B cell (primary cell): ENCODE measurements around the gene TAF10. TPM values are rescaled to one million over a fixed set of nuclear protein-coding genes. Genes with fewer than 3 reads are reported as not detected.

Experiments
- ATAC-seq: fragments of 200-7000 bp; cut with Tn5 transposase; one replicate; pipeline ENCODE4 v1.10.0; 2021; ENCODE audit warnings: low read depth, mild to moderate bottlenecking, moderate number of reproducible peaks, moderate library complexity
- CTCF ChIA-PET: fragments of 350-600 bp; sonication (Branson Sonifier 250); formaldehyde crosslinking; loops from one replicate; lab custom pipeline; 2021; ENCODE audit warnings: antibody characterized with exemption, inconsistent platforms; lab: Charles Lee
- POLR2A ChIA-PET: fragments of 350-600 bp; sonication (Branson Sonifier 250); formaldehyde crosslinking; loops from one replicate; lab custom pipeline; 2021; ENCODE audit warnings: antibody characterized with exemption; lab: Charles Lee
- DNase-seq: peaks from one replicate; pipeline ENCODE4 v3.0.0; 2013
- H2AFZ ChIP-seq: 2 replicates; pipeline ENCODE4 v1.6.1; 2012; ENCODE audit warnings: mild to moderate bottlenecking, low read depth, low read length; ENCODE audit not compliant: insufficient read depth, poor library complexity, severe bottlenecking
- H3K27ac ChIP-seq, 2 donors: 1 replicate in 1 of 2; 2 replicates in 1 of 2; pipeline ENCODE4 v1.5.1; 2012 to 2013; ENCODE audit warnings: low read length in 2 of 2, mild to moderate bottlenecking in 2 of 2, moderate library complexity in 1 of 2
- H3K27me3 ChIP-seq, 4 experiments: fragments of 200-600 bp in 1 of 4; sonication (generic) in 1 of 4; replicated peaks in 1 of 4; 1 replicate in 2 of 4; 2 replicates in 2 of 4; pipeline versions ENCODE4 v1.6.1 to v1.7.0; 2013 to 2016; ENCODE audit warnings: low read length in 3 of 4, mild to moderate bottlenecking in 2 of 4, mixed read lengths in 1 of 4, moderate library complexity in 1 of 4; ENCODE audit not compliant: insufficient read depth in 4 of 4, control insufficient read depth in 3 of 4; ENCODE audit errors: control extremely low read depth in 1 of 4
- H3K36me3 ChIP-seq, 2 experiments: replicated peaks in 1 of 2; 1 replicate in 1 of 2; 2 replicates in 1 of 2; pipeline versions ENCODE4 v1.6.1 to v1.7.1; 2013; ENCODE audit warnings: low read length in 1 of 2; ENCODE audit not compliant: insufficient read depth in 2 of 2, control insufficient read depth in 1 of 2; ENCODE audit errors: control extremely low read depth in 1 of 2, extremely low read depth in 1 of 2
- H3K4me1 ChIP-seq, 2 donors: fragments of 200-600 bp in 1 of 2; sonication (generic) in 1 of 2; 1 replicate in 1 of 2; 2 replicates in 1 of 2; pipeline versions ENCODE4 v1.5.1 to v1.6.1; 2013 to 2017; ENCODE audit warnings: low read length in 2 of 2; ENCODE audit not compliant: control insufficient read depth in 2 of 2, insufficient read depth in 2 of 2
- H3K4me2 ChIP-seq: replicated peaks from 2 replicates; pipeline ENCODE3; 2012; ENCODE audit warnings: mild to moderate bottlenecking, low read depth, low read length; ENCODE audit not compliant: poor library complexity, severe bottlenecking
- H3K4me3 ChIP-seq, 5 experiments: fragments of 200-600 bp in 1 of 5; sonication (generic) in 1 of 5; 1 replicate in 3 of 5; 2 replicates in 2 of 5; pipeline versions ENCODE4 v1.5.1 to v1.7.0; 2011 to 2016; ENCODE audit warnings: low read length in 4 of 5, mild to moderate bottlenecking in 4 of 5, low read depth in 2 of 5, control low read depth in 1 of 5, moderate library complexity in 1 of 5; ENCODE audit not compliant: insufficient read depth in 1 of 5; ENCODE audit errors: control extremely low read depth in 1 of 5, extremely low read depth in 1 of 5
- H3K79me2 ChIP-seq: fragments of 200-600 bp; sonication (generic); one replicate; pipeline ENCODE4 v1.6.0; 2016; ENCODE audit warnings: low read length; ENCODE audit not compliant: control insufficient read depth, insufficient read depth
- H3K9ac ChIP-seq: fragments of 200-600 bp; sonication (generic); 2 replicates; pipeline ENCODE4 v1.6.1; 2017; ENCODE audit warnings: mild to moderate bottlenecking, low read length, moderate library complexity
- H3K9me3 ChIP-seq, 3 donors: one replicate each; pipeline versions ENCODE4 v1.6.1 to v1.7.1; 2013; ENCODE audit warnings: low read length in 2 of 3; ENCODE audit not compliant: control insufficient read depth in 2 of 3, insufficient read depth in 1 of 3; ENCODE audit errors: control extremely low read depth in 1 of 3
- H4K20me1 ChIP-seq: 2 replicates; pipeline ENCODE4 v1.6.0; 2012; ENCODE audit warnings: mild to moderate bottlenecking, low read length; ENCODE audit not compliant: insufficient read depth, control insufficient read depth, poor library complexity, severe bottlenecking
- H3K27ac Mint-ChIP-seq: one replicate; pipeline ENCODE4 v1.8.0; 2021; ENCODE audit warnings: mixed read lengths
- H3K27me3 Mint-ChIP-seq: one replicate; pipeline ENCODE4 v1.8.0; 2021; ENCODE audit warnings: mixed read lengths
- H3K4me1 Mint-ChIP-seq: one replicate; pipeline ENCODE4 v1.8.0; 2021; ENCODE audit warnings: mixed read lengths
- H3K4me3 Mint-ChIP-seq: one replicate; pipeline ENCODE4 v1.8.0; 2021; ENCODE audit warnings: mixed read lengths
- H3K9me3 Mint-ChIP-seq: one replicate; pipeline ENCODE4 v1.8.0; 2022; ENCODE audit warnings: mixed read lengths; ENCODE audit not compliant: insufficient read depth
- CTCF ChIP-seq: fragments of 200-600 bp; IDR thresholded peaks from one replicate; pipeline ENCODE4 v1.8.0; 2022; ENCODE audit warnings: antibody characterized with exemption, mild to moderate bottlenecking
- EZH2 ChIP-seq: IDR thresholded peaks from 2 replicates; pipeline ENCODE4 v1.6.1; 2012; ENCODE audit warnings: borderline replicate concordance, low read depth, mild to moderate bottlenecking, moderate library complexity, low read length; ENCODE audit not compliant: insufficient read depth, poor library complexity, severe bottlenecking
- WGBS: methylation state at CpG from one replicate; pipeline ENCODE4 v1.1.5; 2013; ENCODE audit warnings: missing lambda C conversion rate; ENCODE audit not compliant: insufficient coverage; 5-methylcytosine and 5-hydroxymethylcytosine counted together
- intact Hi-C: fragments of 100-400 bp; cut with micrococcal nuclease; formaldehyde crosslinking; loops from one replicate; pipeline ENCODE4 v1.10.0; 2022
- polyA plus RNA-seq: library from polyadenylated mRNA; depleted of rRNA; stranded (reverse); fragments of >200 nt; gene quantifications from 2 replicates; pipeline ENCODE4 v1.2.3, GENCODE V29; 2012
- total RNA-seq, 2 donors: library from RNA; stranded (reverse); fragments of 120-200 nt in 1 of 2; gene quantifications; 1 replicate in 1 of 2; 2 replicates in 1 of 2; pipeline versions ENCODE4 v1.2.3 to v1.2.4, GENCODE V29; 2013 to 2022

Gene TAF10
- total and polyA plus RNA-seq, 2 donors (not counting 1 experiment from before 2014, with no cell fraction given): 114 to 156 TPM

DNA sequence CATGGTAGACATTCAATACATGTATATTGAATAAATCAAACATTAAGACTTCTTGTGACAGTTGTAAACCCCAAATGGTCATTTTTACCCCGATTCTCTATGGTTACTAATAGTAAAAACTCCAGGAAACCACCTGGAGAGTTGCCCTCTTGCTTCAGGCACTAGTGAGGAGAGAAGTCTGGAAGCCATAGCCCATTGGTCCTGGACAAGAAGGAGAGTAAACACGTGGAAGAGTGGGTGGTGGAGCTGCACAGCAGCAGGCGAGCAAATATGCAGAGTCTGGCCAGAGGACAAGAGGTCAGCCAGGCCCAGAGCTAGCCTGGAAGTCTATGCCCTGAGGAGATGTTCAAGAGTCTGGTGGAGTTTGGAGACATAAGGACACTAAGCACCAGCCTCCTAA, 25.9 kb upstream of the TAF10 start:
- H3K27ac Mint-ChIP-seq: no peak overlapping the region
- Histone ChIP-seq H3K4me3 (no peak overlapping the region), H3K4me1 (peaks cover 0 to 3% of the 10 kb centered on the region in 2 donors), H3K79me2 (no peaks in the 10 kb centered on the region), H3K4me2 (no peak overlapping the region), H3K27ac (no peak overlapping the region), H3K27me3 (no peaks in the 10 kb centered on the region), H2AFZ (no peak overlapping the region), H3K9ac (no peak overlapping the region), H3K36me3 (no peaks in the 10 kb centered on the region), H3K9me3 (no peaks in the 10 kb centered on the region), H4K20me1 (no peaks in the 10 kb centered on the region)
- H3K4me1 Mint-ChIP-seq: no peaks in the 10 kb centered on the region
- H3K27me3 Mint-ChIP-seq: no peaks in the 10 kb centered on the region
- TF ChIP-seq EZH2: no peak
- TF ChIP-seq CTCF: no peak
- CTCF ChIA-PET: interaction anchor here (1.1 kb wide), 1 partner anchor 121 kb away, joined by 3 read pairs; no protein-coding TSS in a partner anchor
- DNase-seq: no peak
- intact Hi-C loops: no loop called here
- no peak for ATAC-seq
- POLR2A ChIA-PET: no interaction called here
- H3K9me3 Mint-ChIP-seq: no peaks in the 10 kb centered on the region
- no CpG with 5 or more reads among the region's 3 CpGs for WGBS
- H3K4me3 Mint-ChIP-seq: no peak overlapping the region

- Histone ChIP-seq H3K36me3 (no peaks in the 10 kb centered on the region), H3K27ac (no peak overlapping the region), H3K9me3 (no peaks in the 10 kb centered on the region), H3K9ac (no peak overlapping the region), H3K27me3 (no peaks in the 10 kb centered on the region), H3K4me3 (no peak overlapping the region), H3K79me2 (no peaks in the 10 kb centered on the region), H4K20me1 (no peaks in the 10 kb centered on the region), H2AFZ (no peak overlapping the region), H3K4me1 (peaks cover 0 to 3% of the 10 kb centered on the region in 2 donors), H3K4me2 (no peak overlapping the region)
- 89% methylated on average over 3 of the region's 3 CpGs for WGBS
- Mint-ChIP-seq H3K9me3 (no peaks in the 10 kb centered on the region), H3K4me1 (no peaks in the 10 kb centered on the region), H3K4me3 (no peak overlapping the region), H3K27me3 (no peaks in the 10 kb centered on the region), H3K27ac (no peak overlapping the region)
- ChIA-PET CTCF (no interaction called here), POLR2A (no interaction called here)
- TF ChIP-seq EZH2: no peak
- no peak for TF ChIP-seq CTCF
- ATAC-seq (no peak), DNase-seq (no peak)
- intact Hi-C loops: no loop called here
Observed at GRCh38 chr11:6636480-6636879, 24.5 kb upstream of the TAF10 start.
